Stimulated activated CD4-positive, alpha-beta T cell treated with anti-CD3 and anti-CD28 coated beads, TNF-alpha, amount 100 ng/mL, for 48 hours (primary cell): ENCODE data around the gene PXN.
A peak's percentile ranks its signal among the peaks of the same experiment; 100 is the strongest.

Experiments
- DNase-seq, 3 donors: peaks; one replicate each; pipeline ENCODE4 v3.0.0-alpha.2; 2020; ENCODE audit warnings: low read depth in 3 of 3

Gene PXN

GRCh38 chr12:120265473-120266179, at the start of gene PXN:
TSS of gene PXN (minus strand) at chr12:120265730. CDS start at chr12:120265629, 101 bp downstream.
- DNase-seq = peak; percentile 76 to 86 (median 85)

GRCh38 chr12:120314220-120314619, 48.7 kb upstream of the PXN start:
- DNase-seq = no peak

- DNase-seq = peak; percentile 70 to 87 (median 77)
Measured at GRCh38 chr12:120301962-120302815, 36.7 kb upstream of the PXN start, which contains the start of gene SIRT4. TSS of gene SIRT4 (plus strand) at chr12:120302321. CDS start at chr12:120303562, 1,241 bp downstream.

- peak; percentile 65 to 77 (median 76) for DNase-seq
Measured at GRCh38 chr12:120292661-120293531, 27.4 kb upstream of the PXN start, which contains the start of gene RNU4-1. TSS of gene RNU4-1 (minus strand) at chr12:120293237.

- peak in 2 of 3 donors; percentile 19 to 24 for DNase-seq
Measured at GRCh38 chr12:120292411-120292660, 26.8 kb upstream of the PXN start.

GRCh38 chr12:120290609-120291305, 25.2 kb upstream of the PXN start:
- peak in 2 of 3 donors; percentile 12 to 24 for DNase-seq

GRCh38 chr12:120287491-120287890, 22.0 kb upstream of the PXN start:
- DNase-seq = no peak

- DNase-seq = no peak
Measured at GRCh38 chr12:120286768-120287490, 21.4 kb upstream of the PXN start.

GRCh38 chr12:120284381-120284780, 18.9 kb upstream of the PXN start:
- DNase-seq = no peak

- DNase-seq = no peak
Measured at GRCh38 chr12:120283318-120283717, 17.8 kb upstream of the PXN start.

GRCh38 chr12:120278137-120279069, 12.9 kb upstream of the PXN start:
- no peak for DNase-seq

- DNase-seq = no peak
Measured at GRCh38 chr12:120276734-120277133, 11.2 kb upstream of the PXN start.

GRCh38 chr12:120267736-120268135, 2.2 kb upstream of the PXN start:
- no peak for DNase-seq

- no peak for DNase-seq
Measured at GRCh38 chr12:120266180-120266870, 795 bp upstream of the PXN start.

GRCh38 chr12:120264904-120265472, 542 bp downstream of the PXN start:
- no peak for DNase-seq

GRCh38 chr12:120264086-120264903, 1.2 kb downstream of the PXN start:
- no peak for DNase-seq

- DNase-seq = no peak
Measured at GRCh38 chr12:120263748-120264085, 1.8 kb downstream of the PXN start.
